SK-N-SH treated with all-trans-retinoic acid at 6 μM for 48 hours (cell line): ENCODE data around the gene GALC.

ENCODE experiments used
- ARNTL ChIP-seq: fragments of 450-650 bp; formaldehyde crosslinking; IDR thresholded peaks from 2 replicates; pipeline ENCODE4 v1.5.0; 2020; ENCODE audit warnings: low read depth, mild to moderate bottlenecking, moderate library complexity, borderline replicate concordance
- CSDC2 ChIP-seq: fragments of 250-450 bp; sonication (Bioruptor Pico); IDR thresholded peaks from 2 replicates; pipeline ENCODE4 v1.5.0; 2020; ENCODE audit warnings: mild to moderate bottlenecking, moderate library complexity
- ESRRG ChIP-seq: fragments of 250-450 bp; sonication (Bioruptor Pico); IDR thresholded peaks from 2 replicates; pipeline ENCODE4 v1.6.1; 2021; ENCODE audit warnings: mild to moderate bottlenecking
- PATZ1 ChIP-seq: fragments of 250-450 bp; sonication (Bioruptor Pico); IDR thresholded peaks from 2 replicates; pipeline ENCODE4 v1.8.0; 2020; ENCODE audit warnings: mild to moderate bottlenecking, moderate library complexity, borderline replicate concordance
- POU6F1 ChIP-seq: fragments of 250-450 bp; sonication (Bioruptor Pico); IDR thresholded peaks from 2 replicates; pipeline ENCODE4 v1.8.0; 2021; ENCODE audit warnings: low read depth, mild to moderate bottlenecking, moderate library complexity, borderline replicate concordance
- RARB ChIP-seq: fragments of 250-450 bp; sonication (Bioruptor Pico); IDR thresholded peaks from 2 replicates; pipeline ENCODE4 v1.8.0; 2021; ENCODE audit warnings: mild to moderate bottlenecking, moderate library complexity
- SNAI2 ChIP-seq: fragments of 250-450 bp; sonication (Bioruptor Pico); IDR thresholded peaks from 2 replicates; pipeline ENCODE4 v1.5.0; 2020; ENCODE audit warnings: mild to moderate bottlenecking, moderate library complexity
- ZNF565 ChIP-seq: fragments of 450-650 bp; formaldehyde crosslinking; conservative IDR thresholded peaks from 2 replicates; pipeline ENCODE4 v1.5.0; 2020; ENCODE audit warnings: low read depth, mild to moderate bottlenecking, moderate library complexity
- ZNF8 ChIP-seq: fragments of 450-650 bp; formaldehyde crosslinking; IDR thresholded peaks from 2 replicates; pipeline ENCODE4 v1.5.0; 2020; ENCODE audit warnings: mild to moderate bottlenecking, moderate library complexity

GRCh38 chr14:87934185-87934584, 58.8 kb downstream of the GALC start:
- TF ChIP-seq CSDC2 (CRISPR knock-in tag), result no peak
- TF ChIP-seq ZNF8 (CRISPR knock-in tag), result no peak
- no peak for TF ChIP-seq ARNTL
- no peak for TF ChIP-seq SNAI2
- TF ChIP-seq ESRRG, result no peak
- no peak for TF ChIP-seq RARB (CRISPR knock-in tag)
- TF ChIP-seq ZNF565, result no peak
- TF ChIP-seq POU6F1 (CRISPR knock-in tag), result no peak
- no peak for TF ChIP-seq PATZ1 (CRISPR knock-in tag)
